Small intestine (tissue), 16 donors: ENCODE measurements around the gene FIGN. TPM values are rescaled to one million over a fixed set of nuclear protein-coding genes. Genes with fewer than 3 reads are reported as not detected.

Source experiments
- DNase-seq, 2 donors: peaks; one replicate each; pipeline versions ENCODE4 v3.0.0 to v3.0.0-alpha.2; 2013
- FAIRE-seq: peaks from 2 replicates; lab custom pipeline; 2012; peaks lifted over from hg19 to GRCh38; lab: Jason Lieb, UNC
- H3K27ac ChIP-seq, 3 donors: one replicate each; pipeline ENCODE4 v1.5.1; 2013; ENCODE audit warnings: low read length in 2 of 3, mild to moderate bottlenecking in 2 of 3, control low read depth in 1 of 3, inconsistent platforms in 1 of 3, low read depth in 1 of 3, moderate library complexity in 1 of 3
- H3K27me3 ChIP-seq, 3 donors: one replicate each; pipeline ENCODE4 v1.6.1; 2013; ENCODE audit warnings: low read length in 3 of 3, inconsistent platforms in 1 of 3; ENCODE audit not compliant: control insufficient read depth in 3 of 3, insufficient read depth in 3 of 3
- H3K36me3 ChIP-seq, 3 donors: one replicate each; pipeline ENCODE4 v1.6.1; 2013; ENCODE audit warnings: low read length in 3 of 3, inconsistent platforms in 1 of 3, low read depth in 1 of 3, mild to moderate bottlenecking in 1 of 3, moderate library complexity in 1 of 3; ENCODE audit not compliant: control insufficient read depth in 3 of 3, insufficient read depth in 2 of 3
- H3K4me1 ChIP-seq, 3 donors: one replicate each; pipeline ENCODE4 v1.6.1; 2013; ENCODE audit warnings: low read length in 2 of 3, inconsistent platforms in 1 of 3, low read depth in 1 of 3, mild to moderate bottlenecking in 1 of 3, moderate library complexity in 1 of 3; ENCODE audit not compliant: control insufficient read depth in 3 of 3, insufficient read depth in 2 of 3
- H3K4me3 ChIP-seq, 3 donors: one replicate each; pipeline ENCODE4 v1.5.1; 2013; ENCODE audit warnings: low read length in 3 of 3, control low read depth in 1 of 3, inconsistent platforms in 1 of 3, low read depth in 1 of 3, mild to moderate bottlenecking in 1 of 3, moderate library complexity in 1 of 3
- H3K9me3 ChIP-seq, 2 donors: one replicate each; pipeline ENCODE4 v1.6.1; 2013; ENCODE audit warnings: low read depth in 1 of 2, low read length in 1 of 2; ENCODE audit not compliant: control insufficient read depth in 2 of 2, insufficient read depth in 1 of 2
- WGBS, 3 donors: extraction: QIAGEN DNeasy Blood & Tissue Kit; methylation state at CpG; one replicate each; pipeline ENCODE4 v1.1.7; 2013; 5-methylcytosine and 5-hydroxymethylcytosine counted together
- long read RNA-seq, 10 donors: transcript quantifications; one replicate each; lab custom pipeline, GENCODE V29; 2026
- polyA plus RNA-seq, 4 donors: library from polyadenylated mRNA; stranded (reverse) in 3 of 4; unstranded in 1 of 4; fragments of 200-250 nt in 3 of 4; fragments of 120-200 nt in 1 of 4; gene quantifications; one replicate each; pipeline versions ENCODE4 v1.2.1 to v1.2.3, GENCODE V29; 2013
- donor health status: healthy with polysubstance abuse.
- donor health status: control.
- donor health status: control.
- donor health status: Bipolar disorder and iron deficiency.
- donor health status: healthy.

FIGN gene
- polyA plus RNA-seq: 1 to 10 TPM in 1 of 4 donors, under 1 TPM in 2, not detected in 1; 0.27 to 1.0 (median 0.64) TPM
- long read RNA-seq, donor 1: 0 reads
- long read RNA-seq, donor 2: 0 reads
- long read RNA-seq, donor 3: 0 reads
- long read RNA-seq, donor 4: 0 reads
- long read RNA-seq, donor 5: 0 reads
- long read RNA-seq, donor 6: 0 reads
- long read RNA-seq, donor 7: 0 reads
- long read RNA-seq, donor 8: 0 reads
- long read RNA-seq, donor 9, partial matches to known transcripts: 0 of 1 reads
- long read RNA-seq, donor 9, other reads (novel, unspliced or antisense): 0 of 1 reads
- long read RNA-seq, donor 10: 0 reads

GRCh38 chr2:163735685-163736432 is at the start of gene FIGN:
FIGN (minus strand) TSS chr2:163736008; CDS start chr2:163734927, 1,081 bp downstream.
- Histone ChIP-seq H3K4me3 (peak within 1 kb of the TSS; percentile 29 to 62 (median 46)), H3K27me3 (peaks cover 0 to 19% (median 3%) of the 10 kb centered on the region in 3 donors), H3K36me3 (no peaks in the 10 kb centered on the region), H3K27ac (peak within 1 kb of the TSS in 2 of 3 donors; percentile 73 to 94), H3K4me1 (peaks cover 0 to 7% (median 0%) of the 10 kb centered on the region in 3 donors), H3K9me3 (no peaks in the 10 kb centered on the region)
- 2 to 5% (median 5%) methylated on average over 22 to 54 of the region's 54 CpGs for WGBS, 3 donors
- no peak for FAIRE-seq
- DNase-seq: peak; percentile 33 to 73

- Histone ChIP-seq H3K27me3 (no peaks in the 10 kb centered on the region), H3K4me3 (no peak overlapping the region), H3K9me3 (no peaks in the 10 kb centered on the region), H3K27ac (no peak overlapping the region), H3K4me1 (no peaks in the 10 kb centered on the region), H3K36me3 (no peaks in the 10 kb centered on the region)
- no peak for FAIRE-seq
- no peak for DNase-seq
- WGBS, 3 donors: 78 to 87% (median 79%) methylated on average over 3 of the region's 3 CpGs
Observed at GRCh38 chr2:163785162-163785561, 49.4 kb upstream of the FIGN start.

- 31 to 57% (median 45%) methylated on average over 6 of the region's 6 CpGs for WGBS, 3 donors
- H3K27ac ChIP-seq: no peak overlapping the region
- H3K9me3 ChIP-seq: no peaks in the 10 kb centered on the region
- FAIRE-seq: no peak
- H3K27me3 ChIP-seq: no peaks in the 10 kb centered on the region
- H3K4me3 ChIP-seq: no peak overlapping the region
- H3K4me1 ChIP-seq: no peaks in the 10 kb centered on the region
- no peaks in the 10 kb centered on the region for H3K36me3 ChIP-seq
- DNase-seq: no peak
Observed at GRCh38 chr2:163779970-163780597, 44.3 kb upstream of the FIGN start.

GRCh38 chr2:163778045-163778781 is 42.4 kb upstream of the FIGN start:
- Histone ChIP-seq H3K36me3 (no peaks in the 10 kb centered on the region), H3K4me3 (no peak overlapping the region), H3K4me1 (no peaks in the 10 kb centered on the region), H3K27me3 (no peaks in the 10 kb centered on the region), H3K27ac (no peak overlapping the region), H3K9me3 (no peaks in the 10 kb centered on the region)
- 81 to 91% (median 84%) methylated on average over 5 of the region's 5 CpGs for WGBS, 3 donors
- FAIRE-seq (no peak), DNase-seq (no peak)

GRCh38 chr2:163775304-163775703 is 39.5 kb upstream of the FIGN start:
- no peaks in the 10 kb centered on the region for H3K27me3 ChIP-seq
- no peak overlapping the region for H3K27ac ChIP-seq
- no peak overlapping the region for H3K4me3 ChIP-seq
- no peaks in the 10 kb centered on the region for H3K4me1 ChIP-seq
- DNase-seq (no peak), FAIRE-seq (no peak)
- no peaks in the 10 kb centered on the region for H3K36me3 ChIP-seq
- WGBS, 3 donors: 37 to 74% (median 62%) methylated on average over 1 of the region's 1 CpG
- H3K9me3 ChIP-seq: no peaks in the 10 kb centered on the region

GRCh38 chr2:163774862-163775261 is 39.1 kb upstream of the FIGN start:
- WGBS, 3 donors: 51 to 68% (median 60%) methylated on average over 2 of the region's 2 CpGs
- H3K4me3 ChIP-seq: no peak overlapping the region
- H3K4me1 ChIP-seq: no peaks in the 10 kb centered on the region
- DNase-seq (no peak), FAIRE-seq (no peak)
- H3K9me3 ChIP-seq: no peaks in the 10 kb centered on the region
- H3K27me3 ChIP-seq: no peaks in the 10 kb centered on the region
- H3K27ac ChIP-seq: no peak overlapping the region
- no peaks in the 10 kb centered on the region for H3K36me3 ChIP-seq

GRCh38 chr2:163773276-163773675 is 37.5 kb upstream of the FIGN start:
- H3K27ac ChIP-seq: no peak overlapping the region
- H3K4me3 ChIP-seq: no peak overlapping the region
- 17 to 65% (median 46%) methylated on average over 3 of the region's 3 CpGs for WGBS, 3 donors
- no peaks in the 10 kb centered on the region for H3K36me3 ChIP-seq
- no peak for FAIRE-seq
- no peaks in the 10 kb centered on the region for H3K9me3 ChIP-seq
- H3K27me3 ChIP-seq: no peaks in the 10 kb centered on the region
- no peaks in the 10 kb centered on the region for H3K4me1 ChIP-seq
- no peak for DNase-seq

- Histone ChIP-seq H3K4me1 (no peaks in the 10 kb centered on the region), H3K27ac (no peak overlapping the region), H3K9me3 (no peaks in the 10 kb centered on the region), H3K36me3 (no peaks in the 10 kb centered on the region), H3K4me3 (no peak overlapping the region), H3K27me3 (no peaks in the 10 kb centered on the region)
- FAIRE-seq: no peak
- DNase-seq: no peak
- WGBS, 3 donors: 82 to 91% (median 86%) methylated on average over 4 of the region's 4 CpGs
Observed at GRCh38 chr2:163771596-163771995, 35.8 kb upstream of the FIGN start.
